ENCODE measurements around the gene PIK3CD. TPM values are rescaled to one million over a fixed set of nuclear protein-coding genes. Genes with fewer than 3 reads are reported as not detected.
"Not testable (repeated sequence)": the region's sequence is repeated elsewhere in the genome, so short reads cannot be mapped to it uniquely, and the experiment has no call there.

PIK3CD gene
- total RNA-seq, 1 experiment from 2014 or later = 73.9 TPM

DNA sequence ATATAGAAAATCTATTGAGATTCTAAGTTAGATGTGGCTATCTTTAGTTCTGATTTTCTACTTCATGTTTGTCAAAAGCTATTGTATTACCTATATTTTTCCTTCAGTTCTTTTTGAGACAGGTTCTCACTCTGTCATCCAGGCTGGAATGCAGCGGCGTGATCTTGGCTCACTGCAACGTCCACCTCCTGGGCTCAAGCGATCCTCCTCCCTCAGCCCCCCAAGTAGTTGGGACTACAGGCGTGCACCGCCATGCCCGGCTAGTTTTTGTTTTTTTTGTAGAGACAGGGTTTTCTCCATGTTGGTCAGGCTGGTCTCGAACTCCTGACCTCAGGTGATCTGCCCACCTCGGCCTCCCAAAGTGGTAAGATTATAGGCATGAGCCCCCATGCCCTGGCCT, 96.9 kb downstream of the PIK3CD start:
- DNase-seq (ENCODE audit: low spot score); in situ Hi-C loops (cut with HindIII; ENCODE audit: low sequenced_read_pairs): not testable (repeated sequence)

DNA sequence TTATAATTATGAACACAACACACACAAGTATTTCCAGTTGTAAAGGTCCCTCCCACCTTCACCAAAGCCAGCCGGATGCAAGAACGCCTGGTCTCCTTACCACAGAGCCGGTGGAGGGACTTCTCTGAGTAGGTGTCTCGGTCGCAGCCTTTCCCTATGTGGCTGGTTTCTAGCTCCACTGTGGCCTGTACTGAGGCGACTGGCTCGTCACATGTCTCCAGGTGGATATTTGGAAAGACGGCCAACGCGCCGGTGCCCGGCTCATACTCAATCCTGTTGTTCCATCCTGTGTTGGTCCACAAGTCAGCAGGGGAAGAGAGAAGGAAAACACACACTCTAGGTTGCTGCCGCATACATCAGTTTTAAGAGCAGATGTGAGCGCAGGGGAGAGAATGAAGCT, 97.8 kb downstream of the PIK3CD start:
- in situ Hi-C loops (cut with HindIII; ENCODE audit: low sequenced_read_pairs) = no loop called here
- peak; percentile 64 for DNase-seq (ENCODE audit: low spot score)

DNA sequence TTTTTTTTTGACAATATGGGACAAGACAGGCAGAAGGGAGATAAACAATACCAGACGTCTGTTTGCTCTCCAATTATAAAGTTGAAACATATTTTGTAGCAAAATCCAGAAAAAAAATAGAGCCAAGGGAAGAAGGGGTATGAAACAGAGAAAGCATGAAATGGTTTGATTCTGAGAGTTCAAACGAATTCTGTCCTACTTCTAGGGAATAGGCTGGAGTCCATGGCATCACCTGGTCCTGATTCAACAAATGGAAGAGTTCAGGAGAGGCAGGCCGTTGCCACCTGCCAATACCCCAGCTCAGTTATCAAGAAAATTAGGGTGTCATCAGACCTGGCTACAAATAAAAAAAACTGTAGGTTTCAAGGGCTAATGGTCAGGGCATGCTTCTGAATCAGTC, 100.4 kb downstream of the PIK3CD start:
- peak; percentile 74 for DNase-seq (ENCODE audit: low spot score)
- in situ Hi-C loops (cut with HindIII; ENCODE audit: low sequenced_read_pairs) = no loop called here

DNA sequence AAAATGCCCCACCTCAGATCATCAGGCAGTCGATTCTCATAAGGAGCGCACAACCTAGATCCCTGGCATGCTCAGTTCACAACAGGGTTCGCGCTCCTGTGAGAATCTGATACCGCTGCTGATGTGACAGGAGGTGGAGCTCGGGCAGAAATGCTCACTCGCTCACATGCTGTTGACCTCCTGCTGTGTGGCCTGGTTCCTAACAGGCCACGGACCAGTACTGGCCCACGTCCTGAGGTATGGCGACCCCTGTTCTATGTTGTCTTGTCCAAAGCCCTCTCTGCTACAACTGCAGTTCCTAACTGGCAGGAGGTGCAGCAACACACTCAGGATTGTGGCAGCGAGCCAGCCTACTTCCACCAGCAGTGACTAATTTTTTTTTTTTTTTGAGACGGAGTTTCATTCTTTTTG, 101.6 kb downstream of the PIK3CD start:
- in situ Hi-C loops (cut with HindIII; ENCODE audit: low sequenced_read_pairs) = no loop called here
- DNase-seq (ENCODE audit: low spot score) = peak; percentile 76

DNA sequence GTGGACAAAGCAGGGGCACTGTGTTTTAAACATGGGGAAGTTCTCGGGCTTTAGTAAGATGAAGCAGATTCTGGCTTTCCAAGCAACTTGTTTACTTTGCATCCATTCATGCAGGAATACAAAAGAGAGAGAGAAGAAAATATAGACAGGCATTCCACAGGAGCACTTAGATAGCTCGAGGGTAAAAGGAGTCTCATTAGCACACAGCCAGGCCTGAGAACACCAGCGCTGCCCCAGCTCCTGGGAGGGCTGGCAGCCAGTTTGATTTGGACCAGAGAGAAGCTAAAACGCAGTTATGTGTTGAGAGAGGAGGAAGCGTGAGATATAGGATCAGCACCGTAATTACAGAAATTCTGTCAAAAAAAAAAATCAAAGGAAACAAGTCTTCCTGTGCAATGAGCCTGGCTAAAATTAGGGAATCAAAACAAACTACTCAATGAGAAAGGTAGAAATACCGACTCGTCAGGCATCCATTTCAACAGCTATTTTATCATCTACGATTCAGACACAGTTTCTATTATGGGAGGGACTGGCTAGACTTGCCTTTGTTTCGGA, 104.0 kb downstream of the PIK3CD start:
- in situ Hi-C loops (cut with HindIII; ENCODE audit: low sequenced_read_pairs) = no loop called here

DNA sequence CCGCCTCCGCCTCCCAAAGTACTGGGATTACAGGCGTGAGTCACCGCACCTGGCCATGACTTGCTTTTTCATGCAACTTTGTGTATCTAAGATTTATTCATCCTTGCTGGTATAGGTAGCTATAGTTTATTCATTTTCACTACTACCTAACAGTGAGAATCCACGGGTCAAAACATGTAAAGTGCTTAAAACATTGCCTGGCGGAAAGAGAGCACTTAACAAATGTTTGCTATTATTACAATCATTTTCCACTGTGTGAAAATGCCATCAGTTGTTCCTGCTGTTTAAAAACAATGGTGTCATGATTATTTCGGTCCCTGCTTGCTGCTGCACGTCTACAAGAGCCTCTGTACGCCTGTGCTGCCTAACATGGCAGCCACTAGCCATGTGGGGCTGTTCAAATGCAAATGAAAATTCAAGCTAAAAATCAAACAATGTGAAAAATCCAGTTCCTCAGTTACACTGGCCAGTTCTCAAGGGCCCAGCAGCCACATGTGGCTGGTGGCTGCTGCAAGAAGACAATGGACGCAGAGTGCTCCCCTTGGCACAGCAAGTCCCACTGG, 107.1 kb downstream of the PIK3CD start:
- DNase-seq (ENCODE audit: low spot score) = no peak
- in situ Hi-C loops (cut with HindIII; ENCODE audit: low sequenced_read_pairs) = no loop called here

More for the DNA sequence above, 104.0 kb downstream of the PIK3CD start:
- DNase-seq (ENCODE audit: low spot score) = peak; percentile 83

DNA sequence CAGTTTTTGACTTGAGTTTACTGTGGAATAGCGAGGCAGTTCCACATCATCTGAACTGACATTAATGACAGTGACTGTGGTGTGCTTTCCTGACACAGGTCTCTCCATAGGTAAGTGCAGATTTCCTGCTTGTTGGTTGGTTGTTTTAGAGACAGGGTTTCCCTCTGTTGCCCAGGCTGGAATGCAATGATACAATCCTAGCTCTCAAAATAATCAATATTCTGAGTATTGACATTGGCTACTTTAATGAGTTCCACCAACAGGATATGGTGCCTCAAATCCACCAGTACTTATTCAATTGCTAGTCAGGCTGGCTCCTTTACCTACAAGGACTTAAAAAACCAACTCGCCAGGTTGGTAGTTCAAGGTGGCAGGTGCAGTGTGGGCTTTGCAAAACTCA, 108.4 kb downstream of the PIK3CD start:
- in situ Hi-C loops (cut with HindIII; ENCODE audit: low sequenced_read_pairs) = no loop called here
- no peak for DNase-seq (ENCODE audit: low spot score)

DNA sequence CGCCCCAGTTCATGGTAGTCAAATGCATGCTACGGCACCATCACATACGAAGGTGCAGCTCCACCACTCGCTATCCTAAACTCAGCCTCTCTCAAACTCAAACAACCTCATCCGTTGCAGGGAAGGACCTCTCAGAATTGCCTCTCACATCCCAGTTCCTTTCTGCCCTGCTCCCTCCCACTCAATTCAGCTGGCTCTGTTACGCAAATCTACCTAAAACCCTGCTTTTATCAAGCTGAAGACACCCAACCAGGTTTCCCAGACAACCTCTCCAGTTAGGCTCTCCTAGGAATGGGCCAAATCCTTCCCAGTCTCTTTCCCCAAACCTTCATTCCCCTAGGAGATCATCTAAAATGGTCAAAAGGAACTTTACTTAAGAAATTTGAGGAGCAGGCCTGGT, 109.3 kb downstream of the PIK3CD start:
- in situ Hi-C loops (cut with HindIII; ENCODE audit: low sequenced_read_pairs) = no loop called here
- DNase-seq (ENCODE audit: low spot score) = no peak

DNA sequence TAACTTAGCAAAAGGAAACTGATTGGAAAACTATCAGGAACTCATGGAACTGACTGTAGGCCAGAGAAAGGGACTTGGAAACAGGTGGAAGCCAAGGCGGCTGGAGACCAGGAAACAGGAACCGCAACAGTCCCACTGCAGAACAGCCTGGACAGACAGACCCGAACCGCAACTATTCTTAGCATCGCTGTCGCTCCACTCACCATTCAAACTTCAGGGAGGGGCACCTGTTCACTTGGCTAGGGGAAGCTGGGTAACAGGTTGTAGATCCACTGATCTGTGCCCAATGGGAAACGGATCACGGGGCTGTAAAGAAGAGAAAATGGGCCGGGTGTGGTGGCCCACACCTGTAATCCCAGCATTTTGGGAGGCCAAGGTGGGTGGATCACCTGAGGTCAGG, 110.3 kb downstream of the PIK3CD start:
- in situ Hi-C loops (cut with HindIII; ENCODE audit: low sequenced_read_pairs) = no loop called here
- DNase-seq (ENCODE audit: low spot score) = no peak

DNA sequence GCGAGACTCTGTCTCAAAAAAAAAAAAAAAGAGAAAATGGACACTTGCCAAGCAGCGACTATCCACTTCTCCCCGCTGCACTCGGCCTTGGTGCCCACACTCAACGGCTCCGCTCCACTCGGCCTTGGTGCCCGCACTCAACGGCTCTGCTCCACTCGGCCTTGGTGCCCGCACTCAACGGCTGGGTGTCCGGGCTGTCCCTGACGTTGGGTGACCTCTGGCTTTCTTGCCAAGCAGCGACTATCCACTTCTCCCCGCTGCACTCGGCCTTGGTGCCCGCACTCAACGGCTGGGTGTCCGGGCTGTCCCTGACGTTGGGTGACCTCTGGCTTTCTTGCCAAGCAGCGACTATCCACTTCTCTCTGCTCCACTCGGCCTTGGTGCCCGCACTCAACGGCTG, 110.9 kb downstream of the PIK3CD start:
- in situ Hi-C loops (cut with HindIII; ENCODE audit: low sequenced_read_pairs); DNase-seq (ENCODE audit: low spot score): not testable (repeated sequence)

DNA sequence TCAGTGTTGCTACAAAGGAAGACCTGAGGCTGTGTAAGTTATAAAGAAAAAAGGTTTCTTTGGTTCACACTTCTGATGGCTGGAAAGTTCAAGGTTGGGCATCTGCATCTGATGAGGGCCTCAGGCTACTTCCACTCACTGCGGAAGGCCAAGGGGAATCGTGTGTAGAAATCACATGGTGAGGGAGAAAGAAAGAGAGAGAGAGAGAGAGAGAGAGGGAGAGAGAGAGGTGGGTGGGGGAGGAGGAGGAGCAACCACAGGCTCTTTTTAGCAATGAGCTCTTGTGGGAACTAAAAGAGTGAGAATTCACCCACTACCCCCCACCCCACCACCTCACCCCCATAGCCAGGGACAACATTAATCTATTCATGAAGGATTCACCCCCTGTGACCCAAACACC, 112.4 kb downstream of the PIK3CD start:
- DNase-seq (ENCODE audit: low spot score) = no peak
- in situ Hi-C loops (cut with HindIII; ENCODE audit: low sequenced_read_pairs) = no loop called here

DNA sequence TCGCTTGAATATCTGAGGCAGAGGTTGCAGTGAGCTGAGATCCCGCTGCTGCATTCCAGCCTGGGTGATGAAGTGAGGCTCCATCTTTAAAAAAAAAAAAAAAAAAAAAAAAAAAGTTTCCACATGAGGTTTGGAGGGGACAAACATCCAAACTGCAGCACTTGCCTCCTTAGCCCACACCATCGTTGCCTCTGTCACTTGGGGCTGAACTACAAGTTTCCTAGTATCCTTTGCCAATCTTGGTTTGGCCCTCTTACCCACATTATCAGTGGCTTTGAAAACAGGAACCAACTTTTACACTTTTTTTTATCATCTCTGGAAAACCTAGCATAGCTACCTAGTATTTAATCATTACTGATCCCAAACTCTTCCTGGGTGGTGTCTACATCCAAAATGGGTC, 113.0 kb downstream of the PIK3CD start:
- in situ Hi-C loops (cut with HindIII; ENCODE audit: low sequenced_read_pairs) = no loop called here
- no peak for DNase-seq (ENCODE audit: low spot score)

DNA sequence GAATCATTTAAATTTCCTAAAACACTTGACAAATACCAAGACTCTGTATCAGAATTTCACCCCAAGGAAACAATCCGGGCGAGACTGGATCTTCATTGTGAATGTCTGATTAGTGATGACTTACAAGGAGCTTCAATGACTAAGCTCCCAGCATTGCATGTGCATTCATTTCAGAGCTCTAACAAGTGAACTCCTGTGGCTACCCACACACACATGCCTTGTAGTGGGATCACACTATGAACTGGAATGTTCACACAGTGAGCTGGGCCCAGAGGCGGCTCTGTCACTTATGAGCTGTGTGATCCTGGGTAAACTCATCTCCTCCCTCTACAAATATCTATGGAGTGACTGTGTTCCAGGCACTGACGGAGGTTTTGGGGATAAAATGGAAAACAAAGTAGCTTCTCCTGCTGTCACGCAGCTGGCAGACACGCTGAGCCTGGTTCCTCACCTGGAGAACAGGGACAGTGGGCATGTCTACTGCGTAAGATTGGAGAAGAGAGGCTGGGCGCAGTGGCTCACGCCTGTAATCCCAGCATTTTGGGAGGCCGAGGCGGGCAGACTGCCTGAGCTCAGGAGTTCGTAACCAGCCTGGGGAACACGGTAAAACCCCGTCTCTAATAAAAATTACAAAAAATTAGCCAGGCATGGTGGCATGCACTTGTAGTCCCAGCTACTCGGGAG, 115.4 kb downstream of the PIK3CD start:
- in situ Hi-C loops (cut with HindIII; ENCODE audit: low sequenced_read_pairs) = no loop called here
- no peak for DNase-seq (ENCODE audit: low spot score)

DNA sequence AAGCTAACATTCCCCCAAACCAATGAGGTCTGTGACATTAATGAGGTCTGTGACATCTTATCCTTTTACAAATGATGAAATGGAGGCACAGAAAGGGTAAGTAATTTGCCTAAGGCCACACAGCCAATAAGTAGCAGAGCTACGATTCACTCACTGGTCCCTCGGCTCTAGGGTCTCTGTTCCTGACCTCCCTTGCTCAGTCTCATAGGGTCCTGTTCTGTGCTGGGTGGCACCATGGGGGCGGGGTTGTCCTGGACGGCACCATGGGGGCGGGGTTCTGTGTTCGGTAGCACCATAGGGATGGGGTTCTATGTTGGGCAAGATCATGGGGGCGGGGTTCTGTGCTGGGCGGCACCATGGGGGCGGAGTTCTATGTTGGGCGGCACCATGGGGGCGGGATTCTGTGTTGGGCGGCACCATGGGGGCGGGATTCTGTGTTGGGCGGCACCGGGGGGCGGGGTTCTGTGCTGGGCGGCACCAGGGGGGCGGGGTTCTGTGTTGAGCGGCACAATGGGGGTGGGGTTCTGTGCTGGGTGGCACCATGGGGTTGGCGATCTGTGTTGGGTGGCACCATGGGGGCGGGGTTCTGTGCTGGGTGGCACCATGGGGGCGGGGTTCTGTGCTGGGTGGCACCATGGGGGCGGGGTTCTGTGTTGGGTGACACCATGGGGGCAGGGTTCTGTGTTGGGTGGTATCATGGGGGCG, 116.6 kb downstream of the PIK3CD start:
- in situ Hi-C loops (cut with HindIII; ENCODE audit: low sequenced_read_pairs) = no loop called here
- DNase-seq (ENCODE audit: low spot score) = no peak

DNA sequence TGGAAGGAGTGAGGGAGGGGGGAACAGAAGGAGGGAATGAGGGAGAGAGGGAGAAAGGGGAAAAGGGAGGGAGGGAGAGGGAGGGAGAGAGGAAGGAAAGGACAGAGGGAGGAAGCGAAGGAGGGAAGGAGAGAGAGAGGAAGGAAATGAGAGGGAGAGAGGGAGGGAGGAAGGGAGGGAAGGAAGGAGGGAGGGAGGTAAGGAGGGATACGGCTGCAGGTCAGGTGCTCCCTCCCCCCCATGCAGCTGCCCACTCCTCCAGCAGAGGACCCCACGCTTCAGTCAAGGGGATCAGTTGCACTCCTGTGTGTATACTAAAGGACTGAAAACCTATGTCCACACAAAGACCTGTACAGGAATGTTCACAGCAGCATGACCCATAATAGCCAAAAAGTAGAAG, 117.5 kb downstream of the PIK3CD start:
- DNase-seq (ENCODE audit: low spot score) = no peak
- in situ Hi-C loops (cut with HindIII; ENCODE audit: low sequenced_read_pairs) = no loop called here

DNA sequence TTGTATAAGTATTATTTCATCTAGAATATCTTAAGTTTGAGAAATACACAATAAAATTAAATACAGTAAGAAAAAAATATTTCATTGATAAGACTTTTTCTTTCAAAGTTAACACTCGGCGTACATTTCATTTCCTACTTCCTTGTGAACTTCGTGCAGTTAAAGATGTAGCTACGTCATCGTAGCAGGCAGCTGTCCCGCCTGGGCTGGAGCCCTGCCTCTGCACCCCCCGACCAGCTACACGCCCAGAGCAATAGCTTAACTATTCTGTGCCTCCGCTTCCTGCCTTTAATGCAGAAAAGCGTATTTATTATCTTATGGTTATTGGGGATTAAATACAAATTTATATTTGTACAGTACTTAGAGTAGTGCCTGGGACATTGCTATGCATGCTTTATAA, 118.8 kb downstream of the PIK3CD start:
- in situ Hi-C loops (cut with HindIII; ENCODE audit: low sequenced_read_pairs) = no loop called here
- no peak for DNase-seq (ENCODE audit: low spot score)

DNA sequence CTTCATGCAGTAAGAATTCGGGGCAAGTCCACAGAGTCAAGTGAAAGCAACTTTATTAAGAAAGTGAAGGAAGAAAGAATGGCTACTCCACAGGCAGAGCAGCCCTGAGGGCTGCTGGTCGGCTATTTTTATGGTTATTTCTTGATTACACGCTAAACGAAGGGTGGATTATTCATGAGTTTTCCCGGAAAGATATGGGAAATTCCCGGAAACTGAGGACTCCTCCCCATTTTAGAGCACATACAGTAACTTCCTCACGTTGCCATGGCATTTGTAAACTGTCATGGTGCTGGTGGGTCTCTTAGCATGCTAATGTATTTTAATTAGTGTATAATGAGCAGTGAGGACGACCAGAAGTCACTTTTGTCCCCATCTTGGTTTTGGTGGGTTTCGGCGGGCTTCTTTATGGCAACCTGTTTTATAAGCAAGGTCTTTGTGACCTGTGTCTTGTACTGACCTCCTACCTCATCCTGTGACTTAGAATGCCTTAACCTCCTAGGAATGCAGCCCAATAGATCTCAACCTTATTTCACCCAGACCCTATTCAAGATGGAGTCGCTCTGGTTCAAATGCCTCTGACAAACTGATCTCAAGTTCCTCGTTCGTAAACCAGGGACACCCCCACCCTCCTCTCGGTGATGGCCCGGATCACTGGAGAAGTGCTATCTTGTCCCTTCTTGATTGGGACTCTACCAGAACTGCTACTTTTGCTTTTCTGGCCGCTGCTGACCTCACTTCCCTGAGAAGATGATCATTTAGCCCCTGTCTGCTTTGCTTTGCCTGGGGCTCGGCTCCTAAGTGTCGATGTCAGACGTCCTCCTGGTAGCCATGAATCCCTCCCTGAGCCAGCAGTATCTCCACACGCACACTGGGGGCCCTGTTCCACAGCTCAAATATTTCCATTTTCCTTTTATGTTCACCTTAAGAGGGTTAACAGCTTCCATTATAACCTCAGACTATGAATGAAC, 123.5 kb downstream of the PIK3CD start:
- DNase-seq (ENCODE audit: low spot score) = no peak
- in situ Hi-C loops (cut with HindIII; ENCODE audit: low sequenced_read_pairs) = loop anchor here (25.0 kb wide), 1 partner anchor 113 kb away; the partner anchor contains the start of gene PIK3CD

DNA sequence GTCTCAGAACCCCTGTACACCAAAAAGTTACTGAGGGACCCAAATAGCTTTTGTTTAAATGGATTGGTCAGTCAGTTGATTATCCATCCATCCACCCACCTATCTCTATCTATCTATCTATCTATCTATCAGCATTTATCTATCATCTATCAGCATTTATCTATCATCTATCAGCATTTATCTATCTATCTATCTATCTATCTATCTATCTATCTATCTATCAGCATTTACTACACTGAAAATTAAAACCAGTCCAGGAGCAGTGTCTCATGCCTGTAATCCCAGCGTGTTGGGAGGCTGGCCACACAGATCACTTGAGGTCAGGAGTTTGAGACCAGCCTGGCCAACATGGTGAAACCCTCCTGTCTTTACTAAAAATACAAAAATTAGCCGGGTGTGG, 125.2 kb downstream of the PIK3CD start:
- DNase-seq (ENCODE audit: low spot score) = no peak
- in situ Hi-C loops (cut with HindIII; ENCODE audit: low sequenced_read_pairs) = loop anchor here (25.0 kb wide), 1 partner anchor 114 kb away; the partner anchor contains the start of gene PIK3CD
